PFSK-1 (cell line): ENCODE data around the gene NOX4.

Experiments
- FOXP2 ChIP-seq: optimal IDR thresholded peaks from 2 replicates; pipeline ENCODE3; 2011; ENCODE audit warnings: borderline replicate concordance, control low read depth, inconsistent platforms; ENCODE audit not compliant: insufficient read depth; ENCODE audit errors: extremely low read length, extremely low read depth
- POLR2AphosphoS5 ChIP-seq: IDR thresholded peaks from 2 replicates; pipeline ENCODE4 v1.6.1; 2012; ENCODE audit warnings: low read depth, mild to moderate bottlenecking, control low read depth, low read length, moderate library complexity
- SIN3A ChIP-seq: IDR thresholded peaks from 2 replicates; pipeline ENCODE4 v1.6.1; 2012; ENCODE audit warnings: mild to moderate bottlenecking, low read length, moderate library complexity, borderline replicate concordance; ENCODE audit not compliant: insufficient read depth
- TAF1 ChIP-seq: IDR thresholded peaks from 2 replicates; pipeline ENCODE4 v1.6.1; 2012; ENCODE audit warnings: low read length, control low read depth, borderline replicate concordance; ENCODE audit not compliant: insufficient read depth
- TF ChIP-seq, protein P1 (sequence below), 2 experiments: IDR thresholded peaks; 2 replicates each; pipeline versions ENCODE4 v1.6.1 to v1.8.0; 2011 to 2012; ENCODE audit warnings: low read depth in 2 of 2, low read length in 2 of 2, control low read depth in 1 of 2, inconsistent platforms in 1 of 2, mild to moderate bottlenecking in 1 of 2, moderate library complexity in 1 of 2; ENCODE audit not compliant: insufficient read depth in 1 of 2

The NOX4 gene

GRCh38 chr11:89516496-89516895, 25.3 kb upstream of the NOX4 start:
- TF ChIP-seq SIN3A (no peak), POLR2AphosphoS5 (no peak), TAF1 (no peak), FOXP2 (no peak)
- TF ChIP-seq, protein P1, sequence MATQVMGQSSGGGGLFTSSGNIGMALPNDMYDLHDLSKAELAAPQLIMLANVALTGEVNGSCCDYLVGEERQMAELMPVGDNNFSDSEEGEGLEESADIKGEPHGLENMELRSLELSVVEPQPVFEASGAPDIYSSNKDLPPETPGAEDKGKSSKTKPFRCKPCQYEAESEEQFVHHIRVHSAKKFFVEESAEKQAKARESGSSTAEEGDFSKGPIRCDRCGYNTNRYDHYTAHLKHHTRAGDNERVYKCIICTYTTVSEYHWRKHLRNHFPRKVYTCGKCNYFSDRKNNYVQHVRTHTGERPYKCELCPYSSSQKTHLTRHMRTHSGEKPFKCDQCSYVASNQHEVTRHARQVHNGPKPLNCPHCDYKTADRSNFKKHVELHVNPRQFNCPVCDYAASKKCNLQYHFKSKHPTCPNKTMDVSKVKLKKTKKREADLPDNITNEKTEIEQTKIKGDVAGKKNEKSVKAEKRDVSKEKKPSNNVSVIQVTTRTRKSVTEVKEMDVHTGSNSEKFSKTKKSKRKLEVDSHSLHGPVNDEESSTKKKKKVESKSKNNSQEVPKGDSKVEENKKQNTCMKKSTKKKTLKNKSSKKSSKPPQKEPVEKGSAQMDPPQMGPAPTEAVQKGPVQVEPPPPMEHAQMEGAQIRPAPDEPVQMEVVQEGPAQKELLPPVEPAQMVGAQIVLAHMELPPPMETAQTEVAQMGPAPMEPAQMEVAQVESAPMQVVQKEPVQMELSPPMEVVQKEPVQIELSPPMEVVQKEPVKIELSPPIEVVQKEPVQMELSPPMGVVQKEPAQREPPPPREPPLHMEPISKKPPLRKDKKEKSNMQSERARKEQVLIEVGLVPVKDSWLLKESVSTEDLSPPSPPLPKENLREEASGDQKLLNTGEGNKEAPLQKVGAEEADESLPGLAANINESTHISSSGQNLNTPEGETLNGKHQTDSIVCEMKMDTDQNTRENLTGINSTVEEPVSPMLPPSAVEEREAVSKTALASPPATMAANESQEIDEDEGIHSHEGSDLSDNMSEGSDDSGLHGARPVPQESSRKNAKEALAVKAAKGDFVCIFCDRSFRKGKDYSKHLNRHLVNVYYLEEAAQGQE (IDR thresholded peaks at IDR 0.05; ENCODE audit: insufficient read depth in 1 of 2, low read depth in 2 of 2, low read length in 2 of 2): no peak

DNA sequence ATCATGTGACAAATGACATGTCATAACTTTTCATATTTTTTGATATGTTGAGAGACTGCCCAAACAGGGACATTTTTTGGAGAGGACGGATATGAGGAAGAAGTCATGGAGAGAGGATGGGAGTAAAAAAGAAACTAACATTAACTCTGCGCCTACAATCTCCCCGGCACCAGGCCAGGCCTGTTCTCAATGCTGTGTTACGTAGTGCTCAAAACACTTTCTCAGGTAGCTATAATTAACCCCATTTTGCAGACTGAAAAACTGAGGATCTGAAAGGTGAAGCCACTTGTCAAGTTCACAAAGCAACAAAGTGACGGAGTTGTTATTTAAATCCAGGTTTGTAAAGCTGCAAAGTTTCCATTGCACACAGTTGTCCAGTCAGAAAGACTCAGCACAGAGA, 17.4 kb upstream of the NOX4 start:
- TF ChIP-seq TAF1: no peak
- no peak for TF ChIP-seq POLR2AphosphoS5
- TF ChIP-seq FOXP2: no peak
- no peak for TF ChIP-seq SIN3A

GRCh38 chr11:89504270-89504669, 13.1 kb upstream of the NOX4 start:
- no peak for TF ChIP-seq SIN3A
- TF ChIP-seq, protein P1 (IDR thresholded peaks at IDR 0.05; ENCODE audit: insufficient read depth in 1 of 2, low read depth in 2 of 2, low read length in 2 of 2): no peak
- no peak for TF ChIP-seq FOXP2
- TF ChIP-seq TAF1: no peak
- TF ChIP-seq POLR2AphosphoS5: no peak

DNA sequence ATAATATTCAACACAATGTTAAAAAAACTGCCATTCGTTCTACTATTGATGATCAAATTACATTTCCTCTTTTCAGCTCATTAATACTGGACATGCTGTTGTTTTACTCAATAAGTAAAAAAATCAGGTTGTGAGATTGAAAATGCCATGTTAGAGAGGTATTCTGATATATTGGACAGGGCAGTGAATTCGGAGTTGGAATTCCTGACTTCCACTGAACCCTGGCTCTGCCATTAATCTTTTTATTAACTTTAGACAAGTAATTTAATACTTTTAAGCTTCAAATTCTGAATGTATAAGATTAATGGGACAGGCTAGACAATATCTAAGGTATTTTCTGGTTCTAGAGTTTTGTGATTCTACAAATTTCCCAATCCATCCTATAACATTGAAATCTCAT, 12.2 kb upstream of the NOX4 start:
- TF ChIP-seq SIN3A: no peak
- TF ChIP-seq FOXP2: no peak
- TF ChIP-seq, protein P1 (IDR thresholded peaks at IDR 0.05; ENCODE audit: insufficient read depth in 1 of 2, low read depth in 2 of 2, low read length in 2 of 2): no peak
- TF ChIP-seq TAF1: no peak
- no peak for TF ChIP-seq POLR2AphosphoS5

GRCh38 chr11:89502301-89502700, 11.1 kb upstream of the NOX4 start:
- TF ChIP-seq SIN3A (no peak), FOXP2 (no peak), TAF1 (no peak), POLR2AphosphoS5 (no peak)
- TF ChIP-seq, protein P1 (IDR thresholded peaks at IDR 0.05; ENCODE audit: insufficient read depth in 1 of 2, low read depth in 2 of 2, low read length in 2 of 2): no peak

DNA sequence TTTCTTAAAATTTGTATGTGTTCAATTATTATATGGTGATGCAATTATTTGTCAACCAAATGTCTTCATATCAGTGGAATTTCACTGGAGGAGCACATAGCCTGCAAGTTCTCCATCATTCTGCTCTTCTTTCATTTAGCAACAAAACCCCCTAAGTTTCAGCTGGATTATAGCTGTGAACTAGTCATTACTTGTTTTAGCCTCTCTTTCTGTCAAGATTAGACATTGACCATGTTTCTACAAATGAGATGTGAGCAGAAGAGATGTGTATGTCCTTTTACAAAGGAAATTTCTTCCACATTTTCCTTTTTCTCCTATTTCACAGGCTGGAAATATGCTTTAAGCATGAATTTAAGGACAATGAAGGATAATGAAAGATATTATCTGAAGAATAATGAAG, 9.2 kb upstream of the NOX4 start:
- TF ChIP-seq SIN3A: no peak
- no peak for TF ChIP-seq TAF1
- TF ChIP-seq, protein P1 (IDR thresholded peaks at IDR 0.05; ENCODE audit: insufficient read depth in 1 of 2, low read depth in 2 of 2, low read length in 2 of 2): no peak
- TF ChIP-seq FOXP2: no peak
- TF ChIP-seq POLR2AphosphoS5: no peak
